SK-N-SH treated with all-trans-retinoic acid at 6 μM for 48 hours (cell line): ENCODE data around the gene HES5.

ENCODE experiments used
- ATAC-seq: fragments of 200-7000 bp; cut with Tn5 transposase; 3 replicates; pipeline ENCODE4 v1.9.1; 2020; ENCODE audit warnings: mild to moderate bottlenecking, moderate library complexity
- ARNTL ChIP-seq: fragments of 450-650 bp; formaldehyde crosslinking; IDR thresholded peaks from 2 replicates; pipeline ENCODE4 v1.5.0; 2020; ENCODE audit warnings: low read depth, mild to moderate bottlenecking, moderate library complexity, borderline replicate concordance
- BACH2 ChIP-seq: fragments of 250-450 bp; sonication (Bioruptor Pico); IDR thresholded peaks from 2 replicates; pipeline ENCODE4 v1.9.0; 2021; ENCODE audit warnings: mild to moderate bottlenecking, borderline replicate concordance
- ESRRG ChIP-seq: fragments of 250-450 bp; sonication (Bioruptor Pico); IDR thresholded peaks from 2 replicates; pipeline ENCODE4 v1.6.1; 2021; ENCODE audit warnings: mild to moderate bottlenecking
- GLIS3 ChIP-seq: fragments of 250-450 bp; sonication (Bioruptor Pico); IDR thresholded peaks from 2 replicates; pipeline ENCODE4 v1.5.0; 2020; ENCODE audit warnings: mild to moderate bottlenecking, moderate library complexity
- ISL1 ChIP-seq: fragments of 250-450 bp; sonication (Bioruptor Pico); IDR thresholded peaks from 2 replicates; pipeline ENCODE4 v2.1.2; 2022; ENCODE audit warnings: mild to moderate bottlenecking, moderate library complexity
- OSR1 ChIP-seq: fragments of 250-450 bp; sonication (Bioruptor Pico); IDR thresholded peaks from 2 replicates; pipeline ENCODE4 v1.8.0; 2022; ENCODE audit warnings: moderate library complexity, mild to moderate bottlenecking, inconsistent platforms
- PPARA ChIP-seq: fragments of 250-450 bp; sonication (Bioruptor Pico); IDR thresholded peaks from 2 replicates; pipeline ENCODE4 v1.5.0; 2020; ENCODE audit warnings: mild to moderate bottlenecking, borderline replicate concordance
- RARB ChIP-seq: fragments of 250-450 bp; sonication (Bioruptor Pico); IDR thresholded peaks from 2 replicates; pipeline ENCODE4 v1.8.0; 2021; ENCODE audit warnings: mild to moderate bottlenecking, moderate library complexity
- SNAI2 ChIP-seq: fragments of 250-450 bp; sonication (Bioruptor Pico); IDR thresholded peaks from 2 replicates; pipeline ENCODE4 v1.5.0; 2020; ENCODE audit warnings: mild to moderate bottlenecking, moderate library complexity
- TCF4 ChIP-seq: fragments of 250-450 bp; sonication (Bioruptor Pico); IDR thresholded peaks from 2 replicates; pipeline ENCODE4 v1.8.0; 2021; ENCODE audit warnings: mild to moderate bottlenecking, moderate library complexity, borderline replicate concordance
- TOX ChIP-seq: fragments of 250-450 bp; sonication (Bioruptor Pico); IDR thresholded peaks from 2 replicates; pipeline ENCODE4 v1.8.0; 2021; ENCODE audit warnings: mild to moderate bottlenecking, moderate library complexity, borderline replicate concordance
- ZC3H10 ChIP-seq: fragments of 250-450 bp; sonication (Bioruptor Pico); IDR thresholded peaks from 2 replicates; pipeline ENCODE4 v1.5.1; 2021; ENCODE audit warnings: mild to moderate bottlenecking, moderate library complexity
- ZFP3 ChIP-seq: fragments of 250-450 bp; sonication (Bioruptor Pico); IDR thresholded peaks from 2 replicates; pipeline ENCODE4 v1.5.0; 2020; ENCODE audit warnings: mild to moderate bottlenecking, moderate library complexity
- ZFP30 ChIP-seq: fragments of 450-650 bp; formaldehyde crosslinking; IDR thresholded peaks from 2 replicates; pipeline ENCODE4 v1.5.0; 2022; ENCODE audit warnings: mild to moderate bottlenecking, moderate library complexity
- ZNF565 ChIP-seq: fragments of 450-650 bp; formaldehyde crosslinking; conservative IDR thresholded peaks from 2 replicates; pipeline ENCODE4 v1.5.0; 2020; ENCODE audit warnings: low read depth, mild to moderate bottlenecking, moderate library complexity
- ZNF70 ChIP-seq: fragments of 450-650 bp; formaldehyde crosslinking; IDR thresholded peaks from 2 replicates; pipeline ENCODE4 v1.5.0; 2020; ENCODE audit warnings: mild to moderate bottlenecking, moderate library complexity
- ZNF8 ChIP-seq: fragments of 450-650 bp; formaldehyde crosslinking; IDR thresholded peaks from 2 replicates; pipeline ENCODE4 v1.5.0; 2020; ENCODE audit warnings: mild to moderate bottlenecking, moderate library complexity
- TF ChIP-seq, protein P1 (sequence below): fragments of 250-450 bp; sonication (Bioruptor Pico); IDR thresholded peaks from 2 replicates; pipeline ENCODE4 v1.5.0; 2020; ENCODE audit warnings: mild to moderate bottlenecking, moderate library complexity
- TF ChIP-seq, protein P2 (sequence below): fragments of 250-450 bp; sonication (Bioruptor Pico); IDR thresholded peaks from 2 replicates; pipeline ENCODE4 v1.5.1; 2021; ENCODE audit warnings: mild to moderate bottlenecking, moderate library complexity
- TF ChIP-seq, protein P3 (sequence below): fragments of 250-450 bp; sonication (Bioruptor Pico); IDR thresholded peaks from 2 replicates; pipeline ENCODE4 v1.8.0; 2021; ENCODE audit warnings: low read depth, mild to moderate bottlenecking, moderate library complexity, borderline replicate concordance

HES5 gene

DNA sequence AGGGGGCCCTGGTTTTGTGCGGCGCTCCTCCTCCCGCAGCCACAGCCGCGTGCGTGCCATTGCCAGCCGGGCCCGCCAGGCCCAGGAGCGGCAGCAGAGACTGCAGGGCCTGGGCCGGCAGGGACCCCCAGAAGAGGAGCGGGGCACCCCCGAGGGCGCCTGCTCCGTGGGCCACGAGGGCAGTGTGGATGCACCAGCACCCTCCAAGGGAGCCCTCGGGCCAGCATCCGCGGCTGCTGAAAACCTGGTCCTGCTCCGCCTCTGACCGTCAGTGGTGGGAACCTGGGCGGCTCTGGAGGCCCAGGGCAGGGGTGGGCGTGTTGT, 25.2 kb downstream of the HES5 start:
- TF ChIP-seq, protein P1, sequence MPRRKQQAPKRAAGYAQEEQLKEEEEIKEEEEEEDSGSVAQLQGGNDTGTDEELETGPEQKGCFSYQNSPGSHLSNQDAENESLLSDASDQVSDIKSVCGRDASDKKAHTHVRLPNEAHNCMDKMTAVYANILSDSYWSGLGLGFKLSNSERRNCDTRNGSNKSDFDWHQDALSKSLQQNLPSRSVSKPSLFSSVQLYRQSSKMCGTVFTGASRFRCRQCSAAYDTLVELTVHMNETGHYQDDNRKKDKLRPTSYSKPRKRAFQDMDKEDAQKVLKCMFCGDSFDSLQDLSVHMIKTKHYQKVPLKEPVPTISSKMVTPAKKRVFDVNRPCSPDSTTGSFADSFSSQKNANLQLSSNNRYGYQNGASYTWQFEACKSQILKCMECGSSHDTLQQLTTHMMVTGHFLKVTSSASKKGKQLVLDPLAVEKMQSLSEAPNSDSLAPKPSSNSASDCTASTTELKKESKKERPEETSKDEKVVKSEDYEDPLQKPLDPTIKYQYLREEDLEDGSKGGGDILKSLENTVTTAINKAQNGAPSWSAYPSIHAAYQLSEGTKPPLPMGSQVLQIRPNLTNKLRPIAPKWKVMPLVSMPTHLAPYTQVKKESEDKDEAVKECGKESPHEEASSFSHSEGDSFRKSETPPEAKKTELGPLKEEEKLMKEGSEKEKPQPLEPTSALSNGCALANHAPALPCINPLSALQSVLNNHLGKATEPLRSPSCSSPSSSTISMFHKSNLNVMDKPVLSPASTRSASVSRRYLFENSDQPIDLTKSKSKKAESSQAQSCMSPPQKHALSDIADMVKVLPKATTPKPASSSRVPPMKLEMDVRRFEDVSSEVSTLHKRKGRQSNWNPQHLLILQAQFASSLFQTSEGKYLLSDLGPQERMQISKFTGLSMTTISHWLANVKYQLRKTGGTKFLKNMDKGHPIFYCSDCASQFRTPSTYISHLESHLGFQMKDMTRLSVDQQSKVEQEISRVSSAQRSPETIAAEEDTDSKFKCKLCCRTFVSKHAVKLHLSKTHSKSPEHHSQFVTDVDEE (CRISPR knock-in tag) = no peak
- TF ChIP-seq ZFP3 (CRISPR knock-in tag) (no peak), ISL1 (CRISPR knock-in tag) (no peak), ZC3H10 (CRISPR knock-in tag) (no peak), TOX (no peak), ZFP30 (CRISPR knock-in tag) (no peak), RARB (CRISPR knock-in tag) (no peak), GLIS3 (CRISPR knock-in tag) (no peak)
- TF ChIP-seq, protein P2, sequence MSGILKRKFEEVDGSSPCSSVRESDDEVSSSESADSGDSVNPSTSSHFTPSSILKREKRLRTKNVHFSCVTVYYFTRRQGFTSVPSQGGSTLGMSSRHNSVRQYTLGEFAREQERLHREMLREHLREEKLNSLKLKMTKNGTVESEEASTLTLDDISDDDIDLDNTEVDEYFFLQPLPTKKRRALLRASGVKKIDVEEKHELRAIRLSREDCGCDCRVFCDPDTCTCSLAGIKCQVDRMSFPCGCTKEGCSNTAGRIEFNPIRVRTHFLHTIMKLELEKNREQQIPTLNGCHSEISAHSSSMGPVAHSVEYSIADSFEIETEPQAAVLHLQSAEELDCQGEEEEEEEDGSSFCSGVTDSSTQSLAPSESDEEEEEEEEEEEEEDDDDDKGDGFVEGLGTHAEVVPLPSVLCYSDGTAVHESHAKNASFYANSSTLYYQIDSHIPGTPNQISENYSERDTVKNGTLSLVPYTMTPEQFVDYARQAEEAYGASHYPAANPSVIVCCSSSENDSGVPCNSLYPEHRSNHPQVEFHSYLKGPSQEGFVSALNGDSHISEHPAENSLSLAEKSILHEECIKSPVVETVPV (CRISPR knock-in tag) = no peak

DNA sequence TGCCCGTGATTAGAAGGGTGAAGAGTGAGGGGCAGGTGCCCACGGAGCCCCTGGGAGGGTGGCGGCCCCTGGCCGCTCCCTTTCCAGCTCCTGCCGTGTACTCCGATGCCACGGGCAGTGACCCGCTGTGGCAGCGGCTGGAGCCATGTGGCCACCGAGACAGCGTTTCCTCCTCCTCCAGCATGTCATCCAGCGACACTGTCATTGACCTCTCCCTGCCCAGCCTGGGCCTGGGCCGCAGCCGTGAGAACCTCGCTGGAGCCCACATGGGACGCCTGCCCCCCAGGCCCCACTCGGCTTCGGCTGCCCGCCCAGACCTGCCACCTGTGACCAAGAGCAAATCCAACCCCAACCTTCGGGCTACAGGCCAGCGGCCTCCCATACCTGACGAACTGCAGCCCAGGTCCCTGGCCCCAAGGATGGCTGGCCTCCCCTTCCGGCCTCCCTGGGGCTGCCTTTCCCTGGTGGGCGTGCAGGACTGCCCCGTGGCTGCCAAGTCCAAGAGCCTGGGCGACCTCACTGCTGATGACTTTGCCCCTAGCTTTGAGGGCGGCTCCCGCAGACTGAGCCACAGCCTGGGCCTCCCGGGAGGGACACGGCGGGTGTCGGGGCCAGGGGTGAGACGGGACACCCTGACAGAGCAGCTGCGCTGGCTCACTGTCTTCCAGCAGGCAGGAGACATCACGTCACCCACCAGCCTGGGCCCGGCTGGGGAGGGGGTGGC, 25.7 kb downstream of the HES5 start:
- no peak for TF ChIP-seq ZNF8 (CRISPR knock-in tag)
- TF ChIP-seq BACH2 (CRISPR knock-in tag) = no peak
- no peak for TF ChIP-seq TCF4 (CRISPR knock-in tag)
- no peak for TF ChIP-seq SNAI2 (CRISPR knock-in tag)
- TF ChIP-seq ZFP3 (CRISPR knock-in tag) = no peak
- TF ChIP-seq ISL1 (CRISPR knock-in tag) = no peak
- TF ChIP-seq, protein P3, sequence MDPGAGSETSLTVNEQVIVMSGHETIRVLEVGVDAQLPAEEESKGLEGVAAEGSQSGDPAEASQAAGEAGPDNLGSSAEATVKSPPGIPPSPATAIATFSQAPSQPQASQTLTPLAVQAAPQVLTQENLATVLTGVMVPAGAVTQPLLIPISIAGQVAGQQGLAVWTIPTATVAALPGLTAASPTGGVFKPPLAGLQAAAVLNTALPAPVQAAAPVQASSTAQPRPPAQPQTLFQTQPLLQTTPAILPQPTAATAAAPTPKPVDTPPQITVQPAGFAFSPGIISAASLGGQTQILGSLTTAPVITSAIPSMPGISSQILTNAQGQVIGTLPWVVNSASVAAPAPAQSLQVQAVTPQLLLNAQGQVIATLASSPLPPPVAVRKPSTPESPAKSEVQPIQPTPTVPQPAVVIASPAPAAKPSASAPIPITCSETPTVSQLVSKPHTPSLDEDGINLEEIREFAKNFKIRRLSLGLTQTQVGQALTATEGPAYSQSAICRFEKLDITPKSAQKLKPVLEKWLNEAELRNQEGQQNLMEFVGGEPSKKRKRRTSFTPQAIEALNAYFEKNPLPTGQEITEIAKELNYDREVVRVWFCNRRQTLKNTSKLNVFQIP = no peak
- TF ChIP-seq TOX = no peak
- TF ChIP-seq OSR1 (CRISPR knock-in tag) = no peak
- TF ChIP-seq ARNTL = no peak
- TF ChIP-seq ESRRG = no peak
- TF ChIP-seq, protein P1 (CRISPR knock-in tag) = no peak
- no peak for TF ChIP-seq ZFP30 (CRISPR knock-in tag)
- TF ChIP-seq RARB (CRISPR knock-in tag) = no peak
- TF ChIP-seq, protein P2 (CRISPR knock-in tag) = no peak
- no peak for ATAC-seq

More for the DNA sequence above, 25.2 kb downstream of the HES5 start:
- peak; percentile 7; the same call in 1 of the 3 replicates for ATAC-seq

DNA sequence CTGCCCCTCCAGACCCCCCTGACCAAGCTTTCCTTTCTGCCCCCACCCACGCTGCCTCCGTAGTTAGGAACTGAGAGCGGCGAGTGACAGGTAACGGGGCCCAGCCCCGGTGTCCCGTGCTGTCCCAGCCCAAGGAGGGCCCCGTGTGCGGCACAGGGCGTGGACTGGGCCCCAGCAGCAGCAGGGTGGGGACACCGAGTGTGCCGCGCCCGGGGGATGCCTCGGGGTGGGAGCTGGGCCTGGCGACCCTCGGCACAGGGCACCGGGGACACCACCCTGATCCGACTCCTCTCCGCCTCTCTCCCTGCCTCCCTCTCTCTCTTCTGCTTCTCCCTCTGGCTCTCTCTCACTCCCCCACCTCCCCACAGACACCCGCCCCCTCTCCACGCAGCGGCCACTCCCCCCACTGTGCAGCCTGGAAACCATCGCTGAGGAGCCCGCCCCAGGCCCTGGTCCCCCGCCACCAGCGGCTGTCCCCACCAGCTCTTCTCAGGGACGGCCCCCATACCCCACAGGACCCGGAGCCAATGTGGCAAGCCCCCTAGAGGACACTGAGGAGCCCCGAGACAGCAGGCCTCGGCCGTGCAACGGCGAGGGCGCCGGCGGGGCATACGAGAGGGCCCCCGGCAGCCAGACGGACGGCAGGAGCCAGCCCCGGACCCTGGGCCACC, 26.4 kb downstream of the HES5 start:
- no peak for ATAC-seq
- TF ChIP-seq ZNF565 (CRISPR knock-in tag) = no peak
- TF ChIP-seq ZFP3 (CRISPR knock-in tag) = no peak
- no peak for TF ChIP-seq ISL1 (CRISPR knock-in tag)
- TF ChIP-seq, protein P3 = no peak
- TF ChIP-seq BACH2 (CRISPR knock-in tag) = no peak
- TF ChIP-seq ZFP30 (CRISPR knock-in tag) = no peak
- TF ChIP-seq PPARA = no peak
- no peak for TF ChIP-seq SNAI2 (CRISPR knock-in tag)
- no peak for TF ChIP-seq ZNF70 (CRISPR knock-in tag)
- TF ChIP-seq GLIS3 (CRISPR knock-in tag) = no peak
- TF ChIP-seq TCF4 (CRISPR knock-in tag) = no peak
- TF ChIP-seq, protein P2 (CRISPR knock-in tag) = no peak
- TF ChIP-seq OSR1 (CRISPR knock-in tag) = no peak
- no peak for TF ChIP-seq ESRRG
